NCI-H128 (cell line): ENCODE results near the gene EZH2.

Source experiments
- DNase-seq: peaks from one replicate; lab custom pipeline; 2025; ENCODE audit not compliant: unreplicated experiment; lab: John Stamatoyannopoulos, UW

The EZH2 gene

GRCh38 chr7:148858489-148858888 is 25.6 kb downstream of the EZH2 start:
- DNase-seq: no peak

- DNase-seq: no peak
Measured at GRCh38 chr7:148856891-148857290, 27.2 kb downstream of the EZH2 start.

- DNase-seq: no peak
Measured at GRCh38 chr7:148856578-148856881, 27.6 kb downstream of the EZH2 start.

GRCh38 chr7:148854983-148855382 is 29.1 kb downstream of the EZH2 start:
- no peak for DNase-seq

GRCh38 chr7:148852272-148852671 is 31.8 kb downstream of the EZH2 start:
- no peak for DNase-seq

- DNase-seq: no peak
Measured at GRCh38 chr7:148850564-148850963, 33.5 kb downstream of the EZH2 start.

- DNase-seq: no peak
Measured at GRCh38 chr7:148849393-148850098, 34.5 kb downstream of the EZH2 start.

GRCh38 chr7:148847815-148848734 is 36.0 kb downstream of the EZH2 start:
- DNase-seq: no peak

GRCh38 chr7:148838905-148839304 is 45.2 kb downstream of the EZH2 start:
- DNase-seq: no peak

- DNase-seq: no peak
Measured at GRCh38 chr7:148835854-148836253, 48.2 kb downstream of the EZH2 start.

- DNase-seq: no peak
Measured at GRCh38 chr7:148834605-148835004, 49.5 kb downstream of the EZH2 start.

GRCh38 chr7:148831782-148832181 is 52.3 kb downstream of the EZH2 start:
- no peak for DNase-seq

GRCh38 chr7:148830897-148831692 is 53.0 kb downstream of the EZH2 start:
- no peak for DNase-seq

GRCh38 chr7:148828965-148829364 is 55.1 kb downstream of the EZH2 start:
- no peak for DNase-seq

GRCh38 chr7:148825338-148825737 is 58.8 kb downstream of the EZH2 start:
- no peak for DNase-seq

- DNase-seq: no peak
Measured at GRCh38 chr7:148824864-148825263, 59.2 kb downstream of the EZH2 start.

- no peak for DNase-seq
Measured at GRCh38 chr7:148821422-148821821, 62.7 kb downstream of the EZH2 start.

GRCh38 chr7:148819697-148820360 is 64.3 kb downstream of the EZH2 start:
- no peak for DNase-seq

GRCh38 chr7:148815612-148816011 is 68.5 kb downstream of the EZH2 start:
- DNase-seq: no peak

- no peak for DNase-seq
Measured at GRCh38 chr7:148814922-148815559, 69.0 kb downstream of the EZH2 start.

GRCh38 chr7:148813890-148814289 is 70.2 kb downstream of the EZH2 start:
- no peak for DNase-seq
